Measurements from ENCODE around the gene PDHB.

The PDHB gene

GRCh38 chr3:58433400-58434167 is at the start of gene PDHB:
Gene PDHB (minus strand): TSS chr3:58433832. CDS start chr3:58433809, 23 bp downstream.
- Histone ChIP-seq H3K4me1 (ENCODE audit: control insufficient read depth, low read depth, low read length) (peaks cover 26% of the 10 kb centered on the region), H3K27me3 (ENCODE audit: control insufficient read depth, insufficient read depth, low read length) (no peaks in the 10 kb centered on the region), H3K4me3 (ENCODE audit: low read length) (peak within 1 kb of the TSS; percentile 94), H3K27ac (ENCODE audit: low read length) (peak within 1 kb of the TSS; percentile 86), H3K9ac (ENCODE audit: low read length) (peak within 1 kb of the TSS; percentile 85), H3K36me3 (ENCODE audit: control insufficient read depth, low read depth, low read length) (peaks cover 35% of the 10 kb centered on the region), H3K9me3 (ENCODE audit: control insufficient read depth, low read depth, low read length) (no peaks in the 10 kb centered on the region)

DNA sequence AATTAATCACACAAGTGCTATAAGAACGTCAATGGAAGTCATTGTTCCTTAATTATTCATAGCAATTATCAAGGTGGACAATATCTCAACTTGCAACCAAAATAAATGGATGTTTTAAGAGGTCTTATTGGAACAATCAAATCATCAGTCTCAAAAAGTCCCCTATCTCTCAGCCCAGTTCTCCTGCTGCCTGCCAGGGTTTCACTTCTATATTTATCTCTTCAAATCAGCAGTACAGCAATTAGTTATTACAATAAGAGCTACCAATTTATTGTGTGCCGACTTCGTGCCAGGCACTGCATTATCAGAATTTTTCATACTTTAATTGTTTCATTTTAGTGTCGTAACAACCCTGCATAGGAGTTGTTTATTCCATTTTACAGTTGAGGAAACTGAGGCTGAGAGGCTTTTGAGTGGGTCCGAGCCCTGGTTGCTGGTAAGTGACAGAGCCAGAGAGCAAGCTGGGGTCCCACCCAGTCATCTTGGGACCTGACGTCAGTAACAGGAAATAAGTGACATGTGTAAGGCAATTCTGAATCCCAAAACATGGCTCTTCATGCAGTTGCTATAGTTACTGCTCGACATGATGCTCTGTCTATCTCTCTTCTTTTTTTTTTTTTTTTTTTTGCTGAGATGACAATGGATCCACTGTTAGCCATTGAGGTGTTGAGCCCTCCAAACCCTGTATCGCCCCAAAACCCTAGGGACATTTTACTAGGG is 49.4 kb upstream of the PDHB start:
- H3K36me3 ChIP-seq (ENCODE audit: control insufficient read depth, low read depth, low read length): no peaks in the 10 kb centered on the region
- no peaks in the 10 kb centered on the region for H3K4me1 ChIP-seq (ENCODE audit: control insufficient read depth, low read depth, low read length)
- H3K27me3 ChIP-seq (ENCODE audit: control insufficient read depth, insufficient read depth, low read length): no peaks in the 10 kb centered on the region
- no peaks in the 10 kb centered on the region for H3K9me3 ChIP-seq (ENCODE audit: control insufficient read depth, low read depth, low read length)
- H3K27ac ChIP-seq (ENCODE audit: low read length): no peak overlapping the region
- H3K4me3 ChIP-seq (ENCODE audit: low read length): no peak overlapping the region
- no peak overlapping the region for H3K9ac ChIP-seq (ENCODE audit: low read length)

DNA sequence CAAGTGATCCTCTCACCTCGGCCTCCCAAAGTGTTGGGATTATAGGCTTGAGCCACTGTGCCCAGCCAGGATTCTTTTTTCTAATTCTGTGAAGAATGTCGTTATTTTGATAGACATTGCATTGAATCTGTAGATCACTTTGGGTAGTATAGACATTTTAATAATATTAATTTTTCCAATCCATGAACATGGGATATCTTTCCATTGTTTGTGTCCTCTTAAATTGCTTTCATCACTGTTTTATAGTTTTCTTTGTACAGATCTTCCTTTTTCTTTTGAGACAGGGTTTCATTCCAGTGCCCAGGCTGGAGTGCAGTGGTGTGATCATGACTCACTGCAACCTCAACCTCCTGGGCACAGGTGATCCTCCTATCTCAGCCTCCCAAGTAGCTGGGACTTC is 46.7 kb upstream of the PDHB start:
- Histone ChIP-seq H3K36me3 (ENCODE audit: control insufficient read depth, low read depth, low read length) (no peaks in the 10 kb centered on the region), H3K9ac (ENCODE audit: low read length) (no peak overlapping the region), H3K27ac (ENCODE audit: low read length) (no peak overlapping the region), H3K27me3 (ENCODE audit: control insufficient read depth, insufficient read depth, low read length) (no peaks in the 10 kb centered on the region), H3K4me3 (ENCODE audit: low read length) (no peak overlapping the region), H3K4me1 (ENCODE audit: control insufficient read depth, low read depth, low read length) (no peaks in the 10 kb centered on the region), H3K9me3 (ENCODE audit: control insufficient read depth, low read depth, low read length) (no peaks in the 10 kb centered on the region)

DNA sequence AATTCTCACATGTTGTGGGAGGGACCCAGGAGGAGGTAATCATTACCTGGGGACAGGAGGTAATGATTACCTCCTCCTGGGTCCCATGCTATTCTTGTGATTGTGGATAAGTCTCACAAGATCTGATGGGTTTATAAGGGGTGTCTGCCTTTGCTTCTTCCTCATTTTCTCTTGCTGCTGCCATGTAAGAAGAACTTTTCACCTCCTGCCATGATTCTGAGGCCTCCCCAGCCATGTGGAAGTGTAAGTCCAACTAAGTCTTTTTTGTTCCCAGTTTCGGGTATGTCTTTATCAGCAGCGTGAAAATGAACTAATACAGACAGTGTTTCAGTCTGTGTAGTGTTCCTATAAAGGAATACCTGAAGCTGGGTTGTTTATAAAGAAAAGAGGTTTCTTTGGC is 45.1 kb upstream of the PDHB start:
- Histone ChIP-seq H3K36me3 (ENCODE audit: control insufficient read depth, low read depth, low read length) (no peaks in the 10 kb centered on the region), H3K27me3 (ENCODE audit: control insufficient read depth, insufficient read depth, low read length) (no peaks in the 10 kb centered on the region), H3K27ac (ENCODE audit: low read length) (no peak overlapping the region), H3K9me3 (ENCODE audit: control insufficient read depth, low read depth, low read length) (no peaks in the 10 kb centered on the region), H3K4me1 (ENCODE audit: control insufficient read depth, low read depth, low read length) (no peaks in the 10 kb centered on the region), H3K4me3 (ENCODE audit: low read length) (no peak overlapping the region), H3K9ac (ENCODE audit: low read length) (no peak overlapping the region)

- Histone ChIP-seq H3K4me3 (ENCODE audit: low read length) (no peak overlapping the region), H3K9me3 (ENCODE audit: control insufficient read depth, low read depth, low read length) (no peaks in the 10 kb centered on the region), H3K27me3 (ENCODE audit: control insufficient read depth, insufficient read depth, low read length) (no peaks in the 10 kb centered on the region), H3K36me3 (ENCODE audit: control insufficient read depth, low read depth, low read length) (no peaks in the 10 kb centered on the region), H3K27ac (ENCODE audit: low read length) (no peak overlapping the region), H3K9ac (ENCODE audit: low read length) (no peak overlapping the region), H3K4me1 (ENCODE audit: control insufficient read depth, low read depth, low read length) (peaks cover 13% of the 10 kb centered on the region)
Observed at GRCh38 chr3:58474967-58475578, 41.4 kb upstream of the PDHB start.

GRCh38 chr3:58474348-58474911 is 40.8 kb upstream of the PDHB start:
- peaks cover 13% of the 10 kb centered on the region for H3K4me1 ChIP-seq (ENCODE audit: control insufficient read depth, low read depth, low read length)
- H3K4me3 ChIP-seq (ENCODE audit: low read length): no peak overlapping the region
- no peaks in the 10 kb centered on the region for H3K9me3 ChIP-seq (ENCODE audit: control insufficient read depth, low read depth, low read length)
- H3K27ac ChIP-seq (ENCODE audit: low read length): no peak overlapping the region
- H3K27me3 ChIP-seq (ENCODE audit: control insufficient read depth, insufficient read depth, low read length): no peaks in the 10 kb centered on the region
- H3K9ac ChIP-seq (ENCODE audit: low read length): no peak overlapping the region
- no peaks in the 10 kb centered on the region for H3K36me3 ChIP-seq (ENCODE audit: control insufficient read depth, low read depth, low read length)

- H3K27ac ChIP-seq (ENCODE audit: low read length): no peak overlapping the region
- H3K9me3 ChIP-seq (ENCODE audit: control insufficient read depth, low read depth, low read length): no peaks in the 10 kb centered on the region
- no peak overlapping the region for H3K4me3 ChIP-seq (ENCODE audit: low read length)
- no peak overlapping the region for H3K9ac ChIP-seq (ENCODE audit: low read length)
- H3K4me1 ChIP-seq (ENCODE audit: control insufficient read depth, low read depth, low read length): peaks cover 13% of the 10 kb centered on the region
- H3K27me3 ChIP-seq (ENCODE audit: control insufficient read depth, insufficient read depth, low read length): no peaks in the 10 kb centered on the region
- no peaks in the 10 kb centered on the region for H3K36me3 ChIP-seq (ENCODE audit: control insufficient read depth, low read depth, low read length)
Observed at GRCh38 chr3:58473275-58473674, 39.6 kb upstream of the PDHB start.

DNA sequence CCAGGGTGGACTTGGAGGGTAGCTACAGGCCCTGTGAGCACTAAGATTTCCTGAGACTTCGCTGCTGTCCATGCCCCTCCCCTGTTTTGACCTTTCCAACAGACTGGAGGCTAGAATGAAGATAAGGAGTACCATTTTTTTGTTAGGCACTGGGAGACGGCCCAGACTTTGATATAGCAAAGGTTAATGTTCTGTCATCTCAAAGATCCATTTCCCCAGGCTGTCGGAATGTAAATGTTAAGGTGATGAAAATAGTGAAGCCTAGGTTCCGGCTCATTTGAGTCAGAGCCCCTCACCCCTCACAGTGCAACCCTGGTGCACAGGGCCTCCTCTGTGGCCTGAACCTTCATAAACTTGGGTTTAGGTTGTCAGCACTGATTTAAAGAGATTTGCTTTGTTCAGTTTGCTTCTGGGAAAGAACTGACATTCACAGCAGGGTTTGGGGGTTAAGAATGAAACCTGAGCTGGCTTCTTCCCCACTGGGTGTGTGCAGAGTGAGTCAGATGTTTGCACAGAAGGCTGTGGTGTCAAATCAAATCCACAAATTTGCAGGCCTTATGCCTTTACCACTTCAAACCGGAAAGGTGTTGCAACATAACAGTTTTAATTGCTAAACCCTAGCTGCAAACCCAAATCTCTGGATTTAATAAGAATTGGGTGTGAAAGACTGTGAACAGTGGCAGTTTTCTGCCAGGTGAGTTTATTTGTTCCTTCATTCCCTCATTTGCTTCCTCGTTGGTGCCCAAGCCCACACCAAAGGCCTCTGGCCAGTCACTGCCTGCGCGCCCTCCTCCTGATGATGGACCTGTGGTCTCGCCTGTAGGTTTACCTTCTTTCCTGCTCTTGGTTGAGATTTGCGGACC is 37.6 kb upstream of the PDHB start:
- Histone ChIP-seq H3K4me3 (ENCODE audit: low read length) (no peak overlapping the region), H3K27ac (ENCODE audit: low read length) (no peak overlapping the region), H3K9ac (ENCODE audit: low read length) (no peak overlapping the region), H3K27me3 (ENCODE audit: control insufficient read depth, insufficient read depth, low read length) (no peaks in the 10 kb centered on the region), H3K9me3 (ENCODE audit: control insufficient read depth, low read depth, low read length) (no peaks in the 10 kb centered on the region), H3K36me3 (ENCODE audit: control insufficient read depth, low read depth, low read length) (no peaks in the 10 kb centered on the region), H3K4me1 (ENCODE audit: control insufficient read depth, low read depth, low read length) (peaks cover 13% of the 10 kb centered on the region)

DNA sequence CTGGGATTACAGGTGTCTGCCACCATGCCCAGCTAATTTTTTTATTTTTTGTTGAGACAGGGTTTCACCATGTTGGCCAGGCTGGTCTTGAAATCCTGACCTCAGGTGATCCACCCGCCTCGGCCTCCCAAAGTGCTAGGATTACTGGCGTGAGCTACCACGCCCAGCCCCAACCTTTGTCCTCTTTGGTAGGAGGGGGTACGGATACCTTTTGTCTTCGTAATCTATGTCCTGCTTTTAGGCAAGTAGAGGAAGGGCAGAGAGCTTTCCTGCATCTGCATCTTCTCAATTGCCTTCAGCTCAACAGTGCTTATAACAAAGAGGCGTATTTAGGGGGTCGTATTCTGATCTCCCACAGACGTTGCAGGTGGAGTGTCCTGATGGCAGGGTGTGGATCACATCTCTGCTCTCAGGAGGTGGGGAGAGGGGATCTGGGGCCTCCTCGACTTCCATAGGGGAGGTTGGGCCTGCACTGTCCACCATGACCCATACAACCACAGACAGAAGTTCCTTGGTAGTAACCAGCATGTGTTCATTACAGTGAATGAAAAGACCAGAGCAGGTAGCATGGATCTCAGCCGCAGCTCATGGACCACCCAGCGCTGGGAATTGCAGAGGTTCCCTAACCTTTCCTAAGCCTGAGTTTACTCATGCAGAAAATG is 36.9 kb upstream of the PDHB start:
- no peak overlapping the region for H3K4me3 ChIP-seq (ENCODE audit: low read length)
- no peaks in the 10 kb centered on the region for H3K9me3 ChIP-seq (ENCODE audit: control insufficient read depth, low read depth, low read length)
- no peaks in the 10 kb centered on the region for H3K27me3 ChIP-seq (ENCODE audit: control insufficient read depth, insufficient read depth, low read length)
- no peak overlapping the region for H3K27ac ChIP-seq (ENCODE audit: low read length)
- peaks cover 13% of the 10 kb centered on the region for H3K4me1 ChIP-seq (ENCODE audit: control insufficient read depth, low read depth, low read length)
- H3K36me3 ChIP-seq (ENCODE audit: control insufficient read depth, low read depth, low read length): no peaks in the 10 kb centered on the region
- H3K9ac ChIP-seq (ENCODE audit: low read length): no peak overlapping the region

DNA sequence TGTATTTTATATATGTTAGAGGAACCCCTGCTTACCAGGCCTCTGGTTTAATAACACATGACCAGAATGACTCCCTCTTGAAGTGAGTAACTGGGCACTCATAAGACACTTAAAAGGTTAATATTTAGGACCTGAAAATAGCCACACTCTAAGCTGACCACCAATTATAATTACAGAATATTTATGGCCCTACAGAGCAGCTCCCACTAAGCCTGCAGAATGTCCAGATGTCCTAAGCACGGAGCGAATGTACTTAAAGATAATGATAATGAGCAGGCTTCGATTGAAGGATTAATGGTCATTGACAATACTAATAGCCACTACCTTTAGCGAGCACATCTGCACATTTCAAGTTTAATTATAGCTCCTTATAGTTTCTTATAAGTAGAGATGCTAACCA is 35.5 kb upstream of the PDHB start:
- no peak overlapping the region for H3K4me3 ChIP-seq (ENCODE audit: low read length)

More for the DNA sequence above, 35.5 kb upstream of the PDHB start:
- Histone ChIP-seq H3K4me1 (ENCODE audit: control insufficient read depth, low read depth, low read length) (peaks cover 13% of the 10 kb centered on the region), H3K27ac (ENCODE audit: low read length) (no peak overlapping the region), H3K9me3 (ENCODE audit: control insufficient read depth, low read depth, low read length) (no peaks in the 10 kb centered on the region), H3K36me3 (ENCODE audit: control insufficient read depth, low read depth, low read length) (no peaks in the 10 kb centered on the region), H3K9ac (ENCODE audit: low read length) (no peak overlapping the region), H3K27me3 (ENCODE audit: control insufficient read depth, insufficient read depth, low read length) (no peaks in the 10 kb centered on the region)

Measured in iPS-18a (cell line).